Testis (tissue), 2 donors: ENCODE data around the gene MRPL9.

Experiments
- POLR2A ChIP-seq: fragments of 450-650 bp; IDR thresholded peaks from one replicate; pipeline ENCODE4 v1.6.1; 2017; ENCODE audit warnings: antibody characterized with exemption, mild to moderate bottlenecking, moderate library complexity
- TF ChIP-seq, protein P1 (sequence below), 3 experiments: fragments of 450-650 bp in 2 of 3; fragments of 200-600 bp in 1 of 3; sonication (generic) in 1 of 3; IDR thresholded peaks; one replicate each; pipeline ENCODE4 v1.5.1; 2016 to 2019; ENCODE audit warnings: antibody characterized with exemption in 3 of 3, mild to moderate bottlenecking in 2 of 3, moderate library complexity in 1 of 3

GRCh38 chr1:151783796-151784195 lies 20.5 kb upstream of the MRPL9 start:
- TF ChIP-seq, protein P1, sequence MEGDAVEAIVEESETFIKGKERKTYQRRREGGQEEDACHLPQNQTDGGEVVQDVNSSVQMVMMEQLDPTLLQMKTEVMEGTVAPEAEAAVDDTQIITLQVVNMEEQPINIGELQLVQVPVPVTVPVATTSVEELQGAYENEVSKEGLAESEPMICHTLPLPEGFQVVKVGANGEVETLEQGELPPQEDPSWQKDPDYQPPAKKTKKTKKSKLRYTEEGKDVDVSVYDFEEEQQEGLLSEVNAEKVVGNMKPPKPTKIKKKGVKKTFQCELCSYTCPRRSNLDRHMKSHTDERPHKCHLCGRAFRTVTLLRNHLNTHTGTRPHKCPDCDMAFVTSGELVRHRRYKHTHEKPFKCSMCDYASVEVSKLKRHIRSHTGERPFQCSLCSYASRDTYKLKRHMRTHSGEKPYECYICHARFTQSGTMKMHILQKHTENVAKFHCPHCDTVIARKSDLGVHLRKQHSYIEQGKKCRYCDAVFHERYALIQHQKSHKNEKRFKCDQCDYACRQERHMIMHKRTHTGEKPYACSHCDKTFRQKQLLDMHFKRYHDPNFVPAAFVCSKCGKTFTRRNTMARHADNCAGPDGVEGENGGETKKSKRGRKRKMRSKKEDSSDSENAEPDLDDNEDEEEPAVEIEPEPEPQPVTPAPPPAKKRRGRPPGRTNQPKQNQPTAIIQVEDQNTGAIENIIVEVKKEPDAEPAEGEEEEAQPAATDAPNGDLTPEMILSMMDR (IDR thresholded peaks at IDR 0.05): no peak
- TF ChIP-seq POLR2A: no peak
